SJCRH30 (cell line): ENCODE data around the gene ITIH4. TPM values are rescaled to one million over a fixed set of nuclear protein-coding genes. Genes with fewer than 3 reads are reported as not detected.

Experiments
- DNase-seq, 2 experiments: peaks; one replicate each; pipeline ENCODE4 v3.0.0-alpha.2; 2015 to 2020
- H3K27ac ChIP-seq: fragments of 250-450 bp; sonication (Bioruptor Pico); 2 replicates; pipeline ENCODE4 v1.5.1; 2020; ENCODE audit warnings: mild to moderate bottlenecking, moderate library complexity
- H3K27me3 ChIP-seq: fragments of 250-450 bp; sonication (Bioruptor Pico); 2 replicates; pipeline ENCODE4 v1.5.1; 2020; ENCODE audit warnings: mild to moderate bottlenecking, moderate library complexity
- H3K36me3 ChIP-seq: fragments of 250-450 bp; sonication (Bioruptor Pico); 2 replicates; pipeline ENCODE4 v1.5.1; 2020; ENCODE audit warnings: mild to moderate bottlenecking, moderate library complexity
- H3K4me1 ChIP-seq: fragments of 250-450 bp; sonication (Bioruptor Pico); 2 replicates; pipeline ENCODE4 v1.5.1; 2020; ENCODE audit warnings: mild to moderate bottlenecking, moderate library complexity
- H3K4me3 ChIP-seq: fragments of 250-450 bp; sonication (Bioruptor Pico); 2 replicates; pipeline ENCODE4 v1.5.1; 2020; ENCODE audit warnings: mild to moderate bottlenecking, moderate library complexity
- H3K9me3 ChIP-seq: fragments of 250-450 bp; sonication (Bioruptor Pico); replicated peaks from 2 replicates; pipeline ENCODE4 v1.5.1; 2020; ENCODE audit warnings: mild to moderate bottlenecking, moderate library complexity
- total RNA-seq: library from RNA; depleted of rRNA; stranded (reverse); fragments of >200 nt; shearing (Covaris generic); gene quantifications from 2 replicates; pipeline ENCODE4 v1.2.3, GENCODE V29; 2014

ITIH4 gene
- total RNA-seq, 1 experiment from 2014 or later = not detected

DNA sequence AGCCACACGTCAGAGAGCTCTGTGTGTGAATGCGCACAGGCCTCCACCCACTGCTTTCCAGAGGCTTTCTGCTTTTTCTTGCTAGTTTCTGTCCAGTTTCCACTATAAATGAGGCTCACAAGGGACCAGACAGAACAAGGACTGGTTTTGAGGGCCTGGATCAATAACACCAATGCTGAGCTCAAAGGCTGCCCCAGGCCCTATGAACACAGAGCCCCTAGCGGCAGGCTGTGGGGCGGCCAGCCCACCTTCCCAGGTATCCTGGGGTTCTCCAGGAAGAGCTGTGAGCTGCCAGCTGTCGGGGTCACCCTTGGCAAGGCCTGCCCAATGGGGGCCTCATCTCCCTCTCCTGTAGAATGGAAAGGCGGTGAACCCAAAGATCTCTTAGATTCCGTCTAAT, 38.1 kb downstream of the ITIH4 start:
- Histone ChIP-seq H3K27ac (no peak overlapping the region), H3K4me3 (no peak overlapping the region), H3K36me3 (no peaks in the 10 kb centered on the region), H3K9me3 (no peaks in the 10 kb centered on the region), H3K27me3 (no peaks in the 10 kb centered on the region), H3K4me1 (no peaks in the 10 kb centered on the region)
- DNase-seq = no peak

GRCh38 chr3:52791928-52792327, 38.5 kb downstream of the ITIH4 start:
- Histone ChIP-seq H3K36me3 (no peaks in the 10 kb centered on the region), H3K27me3 (no peaks in the 10 kb centered on the region), H3K4me3 (no peak overlapping the region), H3K27ac (no peak overlapping the region), H3K4me1 (no peaks in the 10 kb centered on the region), H3K9me3 (no peaks in the 10 kb centered on the region)
- DNase-seq = no peak

DNA sequence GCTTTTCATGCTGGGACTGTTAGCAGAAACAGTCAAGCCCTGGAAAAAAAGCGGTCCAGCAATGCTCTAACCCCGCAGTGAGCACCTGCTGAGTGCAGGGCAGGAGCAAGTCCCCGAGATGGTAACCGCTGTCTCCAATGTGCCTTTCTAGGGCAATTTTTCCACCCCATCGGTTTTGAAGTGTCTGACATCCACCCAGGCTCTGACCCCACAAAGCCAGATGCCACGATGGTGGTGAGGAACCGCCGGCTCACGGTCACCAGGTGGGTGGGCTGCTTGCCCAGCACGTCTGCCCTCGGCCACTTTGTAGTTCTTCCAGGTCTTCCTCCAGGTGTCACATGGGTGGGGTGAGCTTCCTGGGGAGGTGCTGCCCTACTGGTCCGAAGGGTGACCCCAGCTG, 39.1 kb downstream of the ITIH4 start:
- no peaks in the 10 kb centered on the region for H3K9me3 ChIP-seq
- no peak overlapping the region for H3K4me3 ChIP-seq
- H3K36me3 ChIP-seq = no peaks in the 10 kb centered on the region
- no peak for DNase-seq
- no peaks in the 10 kb centered on the region for H3K27me3 ChIP-seq
- H3K4me1 ChIP-seq = no peaks in the 10 kb centered on the region
- no peak overlapping the region for H3K27ac ChIP-seq

GRCh38 chr3:52790741-52791140, 39.7 kb downstream of the ITIH4 start:
- no peak for DNase-seq
- no peak overlapping the region for H3K4me3 ChIP-seq
- no peaks in the 10 kb centered on the region for H3K27me3 ChIP-seq
- no peaks in the 10 kb centered on the region for H3K9me3 ChIP-seq
- no peaks in the 10 kb centered on the region for H3K4me1 ChIP-seq
- no peak overlapping the region for H3K27ac ChIP-seq
- H3K36me3 ChIP-seq = no peaks in the 10 kb centered on the region

DNA sequence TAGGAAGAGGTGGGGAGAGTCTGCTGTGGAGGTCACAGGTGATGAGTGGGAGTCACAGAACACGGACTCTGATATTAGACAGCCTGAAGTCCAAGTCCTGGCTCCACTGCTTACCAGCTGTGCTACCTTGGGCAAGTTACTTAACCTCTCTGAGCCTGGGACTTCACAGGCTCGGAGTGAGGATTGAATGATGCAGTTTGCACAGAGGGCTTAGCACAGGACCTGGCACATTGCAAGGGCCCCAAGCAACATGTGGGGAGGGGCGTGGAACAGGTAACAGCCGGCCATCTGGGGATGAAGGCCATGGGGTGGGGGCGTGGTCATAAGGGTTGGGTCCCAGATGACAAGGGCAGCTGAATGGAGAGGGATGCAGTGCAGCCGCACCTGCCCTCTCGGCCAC, 40.1 kb downstream of the ITIH4 start:
- Histone ChIP-seq H3K9me3 (no peaks in the 10 kb centered on the region), H3K4me1 (no peaks in the 10 kb centered on the region), H3K27me3 (no peaks in the 10 kb centered on the region), H3K4me3 (no peak overlapping the region), H3K36me3 (no peaks in the 10 kb centered on the region), H3K27ac (no peak overlapping the region)
- no peak for DNase-seq

DNA sequence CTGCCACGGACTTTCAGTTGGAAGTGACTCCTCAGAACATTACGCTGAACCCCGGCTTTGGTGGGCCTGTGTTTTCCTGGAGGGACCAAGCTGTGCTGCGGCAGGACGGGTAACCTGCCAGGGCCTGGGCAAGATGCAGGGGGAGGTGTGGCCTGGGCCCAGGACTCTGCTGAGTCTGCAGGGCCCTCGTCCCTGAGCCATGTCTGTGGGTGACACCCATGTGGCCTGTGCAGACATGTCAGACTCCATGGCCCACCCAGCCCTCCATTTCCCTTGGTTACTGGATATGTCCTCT, 40.8 kb downstream of the ITIH4 start:
- H3K36me3 ChIP-seq = no peaks in the 10 kb centered on the region
- no peaks in the 10 kb centered on the region for H3K9me3 ChIP-seq
- no peaks in the 10 kb centered on the region for H3K4me1 ChIP-seq
- H3K27me3 ChIP-seq = no peaks in the 10 kb centered on the region
- no peak overlapping the region for H3K27ac ChIP-seq
- H3K4me3 ChIP-seq = no peak overlapping the region
- no peak for DNase-seq

DNA sequence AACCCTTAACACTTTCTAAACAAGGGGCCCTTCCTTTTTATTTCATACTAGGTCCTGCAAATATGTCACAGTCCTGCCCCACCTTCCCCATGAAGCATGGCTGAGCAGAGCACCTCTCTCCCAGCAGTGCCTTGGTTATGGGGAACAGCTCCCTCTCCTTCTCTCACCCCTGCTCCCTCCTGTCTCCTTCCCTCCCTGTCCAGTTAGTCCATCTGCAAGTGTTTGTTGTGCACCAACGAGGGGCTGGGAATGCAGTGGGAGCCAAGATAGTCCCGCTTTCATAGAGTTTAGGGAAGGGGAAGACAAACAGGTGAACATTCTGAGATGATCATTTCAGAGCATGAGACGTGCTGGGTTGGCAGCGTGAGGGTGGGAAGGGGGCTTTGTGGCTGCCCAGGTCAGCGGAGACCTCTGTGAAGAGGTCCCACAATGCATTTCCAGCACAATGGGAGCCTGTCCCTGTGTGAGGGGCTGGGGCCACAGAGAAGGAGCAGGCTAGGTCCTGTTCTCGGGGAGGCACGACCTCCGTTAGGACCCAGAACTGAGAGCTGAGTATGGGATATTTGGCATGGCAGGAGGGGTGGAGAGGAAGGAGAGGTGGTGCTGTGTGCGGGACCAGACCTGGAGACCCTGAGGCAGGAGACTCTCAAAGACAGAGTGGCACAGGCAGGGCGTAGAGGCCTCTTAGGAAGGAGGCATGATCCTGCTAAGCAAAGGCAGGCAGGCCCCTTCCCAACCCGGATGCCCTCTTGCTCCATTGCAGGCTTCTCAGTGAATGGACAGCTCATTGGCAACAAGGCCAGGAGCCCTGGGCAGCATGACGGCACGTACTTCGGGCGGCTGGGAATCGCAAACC, 41.4 kb downstream of the ITIH4 start:
- no peaks in the 10 kb centered on the region for H3K9me3 ChIP-seq
- no peak overlapping the region for H3K4me3 ChIP-seq
- H3K27me3 ChIP-seq = no peaks in the 10 kb centered on the region
- no peak for DNase-seq
- no peaks in the 10 kb centered on the region for H3K4me1 ChIP-seq
- no peak overlapping the region for H3K27ac ChIP-seq
- H3K36me3 ChIP-seq = no peaks in the 10 kb centered on the region

- DNase-seq = no peak
- Histone ChIP-seq H3K4me1 (no peaks in the 10 kb centered on the region), H3K4me3 (no peak overlapping the region), H3K27me3 (no peaks in the 10 kb centered on the region), H3K27ac (no peak overlapping the region), H3K36me3 (no peaks in the 10 kb centered on the region), H3K9me3 (no peaks in the 10 kb centered on the region)
Measured at GRCh38 chr3:52787672-52788625, 42.5 kb downstream of the ITIH4 start.

- H3K4me3 ChIP-seq = no peak overlapping the region
- H3K36me3 ChIP-seq = no peaks in the 10 kb centered on the region
- H3K9me3 ChIP-seq = no peaks in the 10 kb centered on the region
- no peak for DNase-seq
- H3K27ac ChIP-seq = no peak overlapping the region
- no peaks in the 10 kb centered on the region for H3K27me3 ChIP-seq
- no peaks in the 10 kb centered on the region for H3K4me1 ChIP-seq
Measured at GRCh38 chr3:52787246-52787645, 43.2 kb downstream of the ITIH4 start.

DNA sequence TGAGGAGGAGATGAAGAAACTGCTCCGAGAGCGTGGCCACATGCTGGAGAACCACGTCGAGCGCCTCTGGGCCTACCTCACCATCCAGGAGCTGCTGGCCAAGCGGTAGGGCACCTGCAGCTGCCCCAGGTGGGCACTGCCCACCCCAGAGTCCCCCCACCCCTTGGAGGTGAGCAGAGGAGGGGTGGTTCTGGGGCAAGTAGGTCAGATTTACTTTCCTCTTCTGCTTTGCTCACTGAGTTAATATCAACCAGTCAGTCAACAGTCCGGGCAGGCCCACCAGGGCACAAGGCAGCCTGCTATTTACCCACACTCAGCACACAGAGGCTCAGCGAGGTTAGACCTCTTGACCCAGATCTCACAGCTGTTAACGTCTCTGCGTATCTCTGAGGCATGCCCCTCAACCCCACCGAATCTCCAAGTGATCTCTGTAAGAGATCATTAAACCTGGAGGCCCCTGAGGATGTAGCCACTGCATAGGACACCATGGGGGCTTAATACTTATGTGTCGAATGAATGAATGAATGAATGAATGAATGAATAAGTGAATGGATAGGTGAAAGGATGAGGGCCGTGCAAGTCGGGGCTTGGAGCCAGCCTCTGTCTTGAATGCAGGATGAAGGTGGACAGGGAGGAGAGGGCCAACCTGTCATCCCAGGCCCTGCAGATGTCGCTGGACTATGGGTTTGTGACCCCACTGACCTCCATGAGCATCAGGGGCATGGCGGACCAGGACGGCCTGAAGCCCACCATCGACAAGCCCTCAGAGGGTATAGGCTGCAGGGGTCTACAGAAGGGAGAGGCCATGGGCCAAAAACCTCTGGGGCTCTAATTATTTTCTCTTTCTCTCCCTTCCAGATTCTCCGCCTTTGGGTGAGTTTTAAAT, 43.9 kb downstream of the ITIH4 start:
- no peaks in the 10 kb centered on the region for H3K4me1 ChIP-seq

GRCh38 chr3:52784931-52785590, 45.4 kb downstream of the ITIH4 start:
- H3K27ac ChIP-seq = no peak overlapping the region
- H3K9me3 ChIP-seq = no peaks in the 10 kb centered on the region
- DNase-seq = no peak
- no peaks in the 10 kb centered on the region for H3K27me3 ChIP-seq
- no peak overlapping the region for H3K4me3 ChIP-seq
- no peaks in the 10 kb centered on the region for H3K36me3 ChIP-seq
- no peaks in the 10 kb centered on the region for H3K4me1 ChIP-seq

More for the DNA sequence above, 43.9 kb downstream of the ITIH4 start:
- Histone ChIP-seq H3K4me3 (no peak overlapping the region), H3K36me3 (no peaks in the 10 kb centered on the region), H3K9me3 (no peaks in the 10 kb centered on the region), H3K27ac (no peak overlapping the region), H3K27me3 (no peaks in the 10 kb centered on the region)
- DNase-seq = no peak

DNA sequence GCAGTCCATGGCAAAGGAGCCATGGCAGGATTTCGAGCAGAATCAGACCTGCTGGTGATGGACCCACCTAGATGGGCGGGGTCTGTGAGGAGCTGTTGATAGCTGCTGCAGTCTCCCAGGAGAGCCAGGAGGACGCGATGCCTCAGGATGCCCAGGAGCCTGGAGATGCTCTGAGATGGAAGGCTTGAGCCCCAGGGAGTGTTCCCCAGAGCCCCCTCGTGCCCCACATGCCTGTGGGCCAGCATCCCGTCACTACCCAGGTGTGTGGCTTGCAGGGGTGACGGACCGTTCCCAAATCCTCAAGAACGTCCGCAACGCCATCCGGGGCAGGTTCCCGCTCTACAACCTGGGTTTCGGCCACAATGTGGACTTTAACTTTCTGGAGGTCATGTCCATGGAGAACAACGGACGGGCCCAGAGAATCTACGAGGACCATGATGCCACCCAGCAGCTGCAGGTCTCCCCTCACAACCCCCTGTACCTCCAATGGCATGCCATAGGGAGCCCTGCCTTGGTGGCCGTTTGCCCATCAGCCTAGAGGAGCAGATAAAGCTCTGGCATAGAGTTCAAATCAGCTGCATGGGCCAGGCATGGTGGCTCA, 46.4 kb downstream of the ITIH4 start:
- H3K27me3 ChIP-seq = no peaks in the 10 kb centered on the region
- no peaks in the 10 kb centered on the region for H3K9me3 ChIP-seq
- no peak for DNase-seq
- H3K4me3 ChIP-seq = no peak overlapping the region
- H3K4me1 ChIP-seq = no peaks in the 10 kb centered on the region
- H3K36me3 ChIP-seq = no peaks in the 10 kb centered on the region
- H3K27ac ChIP-seq = no peak overlapping the region

DNA sequence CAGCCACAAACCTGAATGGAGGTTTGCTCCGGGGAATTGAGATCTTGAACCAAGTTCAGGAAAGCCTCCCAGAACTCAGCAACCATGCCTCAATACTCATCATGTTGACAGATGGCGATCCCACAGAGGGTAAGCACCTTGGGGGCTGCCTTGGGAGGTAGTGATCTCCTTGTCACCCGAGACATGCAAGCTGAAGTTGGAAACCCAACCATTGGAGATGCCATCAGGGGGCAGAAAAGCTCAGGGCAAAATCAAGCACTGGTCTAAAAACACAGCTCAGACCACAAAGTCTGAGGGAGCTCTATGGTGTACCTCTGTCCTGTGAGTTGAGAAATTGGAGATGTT, 47.3 kb downstream of the ITIH4 start:
- H3K27me3 ChIP-seq = no peaks in the 10 kb centered on the region
- no peak for DNase-seq
- no peaks in the 10 kb centered on the region for H3K9me3 ChIP-seq
- no peaks in the 10 kb centered on the region for H3K4me1 ChIP-seq
- H3K4me3 ChIP-seq = no peak overlapping the region
- H3K27ac ChIP-seq = no peak overlapping the region
- no peaks in the 10 kb centered on the region for H3K36me3 ChIP-seq
